ENCODE data around the gene C3orf20. TPM values are rescaled to one million over a fixed set of nuclear protein-coding genes. Genes with fewer than 3 reads are reported as not detected.

Gene C3orf20
- total RNA-seq, 2 experiments from 2014 or later = 0.20 to 0.23 TPM

- DNase-seq (no peak), ATAC-seq (peak; percentile 56)
- H3K4me1 Mint-ChIP-seq (ENCODE audit: low read depth) = peaks cover 5% of the 10 kb centered on the region
- no peak overlapping the region for H3K4me3 Mint-ChIP-seq
- H3K27me3 Mint-ChIP-seq = no peaks in the 10 kb centered on the region
- CTCF ChIA-PET = interaction anchor here (1.6 kb wide), 1 partner anchor 12 kb away, joined by 3 read pairs; no protein-coding TSS in a partner anchor
- TF ChIP-seq CTCF (IDR thresholded peaks at IDR 0.05) = no peak
- POLR2A ChIA-PET = no interaction called here
- H3K36me3 Mint-ChIP-seq (ENCODE audit: low read depth) = no peaks in the 10 kb centered on the region
- intact Hi-C loops (cut with micrococcal nuclease) = no loop called here
- H3K27ac Mint-ChIP-seq = no peak overlapping the region
- H3K9me3 Mint-ChIP-seq = no peaks in the 10 kb centered on the region
Measured at GRCh38 chr3:14689247-14689980, 14.5 kb downstream of the C3orf20 start.

GRCh38 chr3:14691239-14691638, 16.3 kb downstream of the C3orf20 start:
- TF ChIP-seq CTCF (IDR thresholded peaks at IDR 0.05) = no peak
- Mint-ChIP-seq H3K9me3 (no peaks in the 10 kb centered on the region), H3K27ac (no peak overlapping the region), H3K27me3 (no peaks in the 10 kb centered on the region), H3K36me3 (ENCODE audit: low read depth) (no peaks in the 10 kb centered on the region), H3K4me1 (ENCODE audit: low read depth) (peaks cover 5% of the 10 kb centered on the region), H3K4me3 (no peak overlapping the region)
- DNase-seq = no peak
- intact Hi-C loops (cut with micrococcal nuclease) = no loop called here
- ChIA-PET CTCF (no interaction called here), POLR2A (no interaction called here)
- no peak for ATAC-seq

- TF ChIP-seq CTCF (IDR thresholded peaks at IDR 0.05) = no peak
- DNase-seq = no peak
- ATAC-seq = no peak
- peaks cover 5% of the 10 kb centered on the region for H3K4me1 Mint-ChIP-seq (ENCODE audit: low read depth)
- H3K36me3 Mint-ChIP-seq (ENCODE audit: low read depth) = no peaks in the 10 kb centered on the region
- POLR2A ChIA-PET = no interaction called here
- H3K27me3 Mint-ChIP-seq = no peaks in the 10 kb centered on the region
- no peak overlapping the region for H3K4me3 Mint-ChIP-seq
- intact Hi-C loops (cut with micrococcal nuclease) = no loop called here
- CTCF ChIA-PET = no interaction called here
- no peak overlapping the region for H3K27ac Mint-ChIP-seq
- no peaks in the 10 kb centered on the region for H3K9me3 Mint-ChIP-seq
Measured at GRCh38 chr3:14691719-14692118, 16.8 kb downstream of the C3orf20 start.

- H3K9me3 Mint-ChIP-seq = no peaks in the 10 kb centered on the region
- H3K27ac Mint-ChIP-seq = no peak overlapping the region
- no peaks in the 10 kb centered on the region for H3K27me3 Mint-ChIP-seq
- intact Hi-C loops (cut with micrococcal nuclease) = no loop called here
- ChIA-PET CTCF (no interaction called here), POLR2A (no interaction called here)
- H3K4me3 Mint-ChIP-seq = no peak overlapping the region
- no peak for TF ChIP-seq CTCF (IDR thresholded peaks at IDR 0.05)
- ATAC-seq = no peak
- no peaks in the 10 kb centered on the region for H3K4me1 Mint-ChIP-seq (ENCODE audit: low read depth)
- DNase-seq = no peak
- H3K36me3 Mint-ChIP-seq (ENCODE audit: low read depth) = no peaks in the 10 kb centered on the region
Measured at GRCh38 chr3:14698601-14699244, 23.8 kb downstream of the C3orf20 start.

- ATAC-seq (no peak), DNase-seq (no peak)
- Mint-ChIP-seq H3K36me3 (ENCODE audit: low read depth) (no peaks in the 10 kb centered on the region), H3K4me1 (ENCODE audit: low read depth) (no peaks in the 10 kb centered on the region), H3K27ac (no peak overlapping the region), H3K27me3 (no peaks in the 10 kb centered on the region), H3K4me3 (no peak overlapping the region), H3K9me3 (no peaks in the 10 kb centered on the region)
- POLR2A ChIA-PET = no interaction called here
- intact Hi-C loops (cut with micrococcal nuclease) = no loop called here
- TF ChIP-seq CTCF (IDR thresholded peaks at IDR 0.05) = no peak
- CTCF ChIA-PET = no interaction called here
Measured at GRCh38 chr3:14699643-14700042, 24.7 kb downstream of the C3orf20 start.

Data from activated CD8-positive, alpha-beta T cell treated with anti-CD3 and anti-CD28 coated beads for 36 hours (primary cell).